HCEC 1CT (cell line): Measurements from ENCODE around the gene GSTT2.
"Not testable (repeated sequence)": the region's sequence is repeated elsewhere in the genome, so short reads cannot be mapped to it uniquely, and the experiment has no call there.

ENCODE experiments used
- DNase-seq: peaks from one replicate; pipeline ENCODE4 v3.0.0-alpha.2; 2017

Gene GSTT2

GRCh38 chr22:23979557-23980240 is at the start of gene GSTT2:
Gene GSTT2, plus strand, starts transcription at chr22:23980134.
- DNase-seq, result not testable (repeated sequence)

GRCh38 chr22:23938328-23939016 is 41.5 kb upstream of the GSTT2 start:
- no peak for DNase-seq

- no peak for DNase-seq
Observed at GRCh38 chr22:23939017-23939357, 40.9 kb upstream of the GSTT2 start.

- DNase-seq, result not testable (repeated sequence)
Observed at GRCh38 chr22:23940166-23940565, 39.8 kb upstream of the GSTT2 start.

GRCh38 chr22:23947391-23947790 is 32.5 kb upstream of the GSTT2 start:
- not testable (repeated sequence) for DNase-seq

- not testable (repeated sequence) for DNase-seq
Observed at GRCh38 chr22:23949764-23950163, 30.2 kb upstream of the GSTT2 start.

GRCh38 chr22:23951383-23951782 is 28.6 kb upstream of the GSTT2 start:
- DNase-seq, result not testable (repeated sequence)

GRCh38 chr22:23952794-23953405 is 27.0 kb upstream of the GSTT2 start:
- DNase-seq, result not testable (repeated sequence)

- DNase-seq, result not testable (repeated sequence)
Observed at GRCh38 chr22:23953485-23953884, 26.4 kb upstream of the GSTT2 start.

GRCh38 chr22:23954193-23954990 is 25.5 kb upstream of the GSTT2 start:
- DNase-seq, result not testable (repeated sequence)

GRCh38 chr22:23954991-23955305 is 25.0 kb upstream of the GSTT2 start:
- DNase-seq, result not testable (repeated sequence)

GRCh38 chr22:23955886-23956285 is 24.0 kb upstream of the GSTT2 start:
- DNase-seq, result not testable (repeated sequence)

GRCh38 chr22:23956301-23956900 is 23.5 kb upstream of the GSTT2 start:
- DNase-seq, result peak; percentile 30

- DNase-seq, result not testable (repeated sequence)
Observed at GRCh38 chr22:23961084-23961771, 18.7 kb upstream of the GSTT2 start, which contains the start of gene GSTT2B. Gene GSTT2B, minus strand, starts transcription at chr22:23961195. Its CDS starts 64 bp downstream, at chr22:23961131.

- DNase-seq, result not testable (repeated sequence)
Observed at GRCh38 chr22:23966094-23966493, 13.8 kb upstream of the GSTT2 start.

- DNase-seq, result not testable (repeated sequence)
Observed at GRCh38 chr22:23966568-23966967, 13.4 kb upstream of the GSTT2 start, which contains the start of gene DDTL. Gene DDTL, plus strand, starts transcription at chr22:23966888. Its CDS starts 27 bp downstream, at chr22:23966915.

- DNase-seq, result no peak
Observed at GRCh38 chr22:23969071-23969470, 10.9 kb upstream of the GSTT2 start.

- DNase-seq, result no peak
Observed at GRCh38 chr22:23970201-23970641, 9.7 kb upstream of the GSTT2 start.

GRCh38 chr22:23970816-23971486 is 9.0 kb upstream of the GSTT2 start:
- no peak for DNase-seq

- not testable (repeated sequence) for DNase-seq
Observed at GRCh38 chr22:23971927-23972326, 8.0 kb upstream of the GSTT2 start.

- DNase-seq, result not testable (repeated sequence)
Observed at GRCh38 chr22:23974345-23974744, 5.6 kb upstream of the GSTT2 start, which contains the start of gene DDT. Gene DDT, minus strand, starts transcription at chr22:23974441. Its CDS starts 27 bp downstream, at chr22:23974414.
